Heart right ventricle (tissue), 16 donors: ENCODE measurements around the gene PCNX4. TPM values are rescaled to one million over a fixed set of nuclear protein-coding genes. Genes with fewer than 3 reads are reported as not detected.

ENCODE experiments used
- ATAC-seq, 8 donors: fragments of 200-7000 bp; cut with Tn5 transposase; one replicate each; pipeline ENCODE4 v1.9.1; 2020; ENCODE audit warnings: mild to moderate bottlenecking in 8 of 8, moderate library complexity in 8 of 8, moderate number of reproducible peaks in 1 of 8
- DNase-seq, 2 donors: peaks; one replicate each; pipeline ENCODE4 v3.0.0-alpha.2; 2020
- H3K27ac ChIP-seq, 10 donors: fragments of 200-600 bp; sonication (generic) in 2 of 10; one replicate each; pipeline versions ENCODE4 v1.5.0 to v1.8.0; 2020 to 2022; ENCODE audit warnings: mild to moderate bottlenecking in 3 of 10
- H3K27me3 ChIP-seq, 7 donors: fragments of 200-600 bp; one replicate each; pipeline ENCODE4 v1.8.0; 2021 to 2022; ENCODE audit warnings: mild to moderate bottlenecking in 2 of 7
- H3K36me3 ChIP-seq, 9 donors: fragments of 200-600 bp; sonication (generic) in 1 of 9; one replicate each; pipeline versions ENCODE4 v1.5.0 to v1.8.0; 2020 to 2022; ENCODE audit warnings: mild to moderate bottlenecking in 2 of 9
- H3K4me1 ChIP-seq, 9 donors: fragments of 200-600 bp; sonication (generic) in 1 of 9; one replicate each; pipeline versions ENCODE4 v1.5.0 to v1.8.0; 2020 to 2022; ENCODE audit warnings: mild to moderate bottlenecking in 4 of 9
- H3K4me3 ChIP-seq, 10 donors: fragments of 200-600 bp; sonication (generic) in 2 of 10; one replicate each; pipeline versions ENCODE4 v1.5.0 to v1.8.0; 2020 to 2022; ENCODE audit warnings: mild to moderate bottlenecking in 7 of 10, moderate library complexity in 2 of 10
- H3K9me3 ChIP-seq, 11 donors: fragments of 200-600 bp in 10 of 11; sonication (generic) in 2 of 11; one replicate each; pipeline versions ENCODE4 v1.5.0 to v1.8.0; 2013 to 2022; ENCODE audit warnings: mild to moderate bottlenecking in 2 of 11, control low read depth in 1 of 11, moderate library complexity in 1 of 11
- CTCF ChIP-seq, 9 donors: fragments of 200-600 bp; sonication (generic) in 2 of 9; IDR thresholded peaks; one replicate each; pipeline versions ENCODE4 v1.5.0 to v1.8.0; 2021 to 2022; ENCODE audit warnings: antibody characterized with exemption in 9 of 9, mild to moderate bottlenecking in 5 of 9, moderate library complexity in 1 of 9
- WGBS, 2 donors: extraction: QIAGEN DNeasy Blood & Tissue Kit; methylation state at CpG; one replicate each; pipeline ENCODE4 v1.1.7; 2013; ENCODE audit warnings: inconsistent platforms in 1 of 2; 5-methylcytosine and 5-hydroxymethylcytosine counted together
- intact Hi-C, 10 donors: fragments of 100-400 bp; cut with DNase I; formaldehyde crosslinking; loops; one replicate each; pipeline versions ENCODE4 v1.11.1 to v1.14.2; 2022
- polyA plus RNA-seq, 2 donors: library from polyadenylated mRNA; stranded (reverse); fragments of 200-250 nt; gene quantifications; one replicate each; pipeline ENCODE4 v1.2.3, GENCODE V29; 2013
- total RNA-seq, 10 donors: library from RNA; stranded (reverse); fragmentation: NEBNext Ultra II Directional in 3 of 10; extraction: Animal tissue kit (Norgen Biotek cat#: 25700) in 3 of 10; gene quantifications; one replicate each; pipeline versions ENCODE4 v1.2.1 to v1.2.4, GENCODE V29; 2021 to 2023
- donor health status: Arrhythmogenic right ventricular cardiomyopathy.
- donor health status: ischemic (EF 13 %, LVEDD 7.1; RV severe dilation, severe dysfunction).
- donor health status: healthy with polysubstance abuse.
- donor health status: DM: no; HTN: yes; CAD: no.
- donor health status: DM: no; HTN: no; CAD: no.
- donor health status: ischemic (EF 25% LVEDD 6.9; RV normal size, moderate dysfunction).
- donor health status: ischemic (EF 25% LVEDD 5.7; RV mildly dilated, moderate dysfunction).
- donor health status: healthy.
- donor health status: DM: yes; HTN: yes; CAD: no.
- donor health status: Ischemic cardiomyopathy.
- donor health status: ischemic (EF 35%, LVEDD 5.7; RV mildly dilated, moderate dysfunction).
- donor health status: nonischemic (EF 11% LVEDD 7.7; RV severe dilation, severe dysfunction).
- donor health status: DM: yes; HTN: yes; CAD: no.
- donor health status: PGD.
- donor health status: ischemic (EF 29% LVEDD 5.4; RV normal size, mild dysfunction).
- donor health status: nonischemic (EF 23%, LVEDD 6.1; RV moderate dilation, normal function).

PCNX4 gene
- total and polyA plus RNA-seq, 12 donors: 10.9 to 56.7 (median 31.2) TPM

GRCh38 chr14:60175255-60175902 is 83.7 kb downstream of the PCNX4 start:
- Histone ChIP-seq H3K4me3 (no peak overlapping the region), H3K27me3 (no peaks in the 10 kb centered on the region), H3K4me1 (no peaks in the 10 kb centered on the region), H3K27ac (no peak overlapping the region), H3K36me3 (no peaks in the 10 kb centered on the region), H3K9me3 (peaks cover 0 to 19% (median 0%) of the 10 kb centered on the region in 11 donors)
- DNase-seq: no peak
- no peak for TF ChIP-seq CTCF (IDR thresholded peaks at IDR 0.05)
- ATAC-seq: no peak
- WGBS, 2 donors: 69 to 87% methylated on average over 2 of the region's 2 CpGs
- intact Hi-C loops: loop anchor here in 1 of 10 donors (5.0 kb wide), 1 partner anchor 108 kb away; no protein-coding TSS in a partner anchor

- H3K27ac ChIP-seq: no peak overlapping the region
- ATAC-seq: no peak
- DNase-seq: no peak
- no peaks in the 10 kb centered on the region for H3K4me1 ChIP-seq
- intact Hi-C loops: loop anchor here in 1 of 10 donors (5.0 kb wide), 1 partner anchor 111 kb away; no protein-coding TSS in a partner anchor
- H3K27me3 ChIP-seq: no peaks in the 10 kb centered on the region
- no peak overlapping the region for H3K4me3 ChIP-seq
- no peaks in the 10 kb centered on the region for H3K36me3 ChIP-seq
- 88 to 94% methylated on average over 1 of the region's 1 CpG for WGBS, 2 donors
- no peak for TF ChIP-seq CTCF (IDR thresholded peaks at IDR 0.05)
- peaks cover 0 to 24% (median 0%) of the 10 kb centered on the region in 11 donors for H3K9me3 ChIP-seq
Observed at GRCh38 chr14:60178164-60178563, 86.4 kb downstream of the PCNX4 start.

GRCh38 chr14:60178820-60179219 is 87.1 kb downstream of the PCNX4 start:
- 93 to 100% methylated on average over 1 of the region's 1 CpG for WGBS, 2 donors
- Histone ChIP-seq H3K36me3 (no peaks in the 10 kb centered on the region), H3K9me3 (peaks cover 0 to 24% (median 0%) of the 10 kb centered on the region in 11 donors), H3K27ac (no peak overlapping the region), H3K4me1 (peaks cover 0 to 5% (median 0%) of the 10 kb centered on the region in 9 donors), H3K27me3 (no peaks in the 10 kb centered on the region), H3K4me3 (no peak overlapping the region)
- DNase-seq (no peak), ATAC-seq (no peak)
- intact Hi-C loops: loop anchor here in 1 of 10 donors (5.0 kb wide), 1 partner anchor 112 kb away; no protein-coding TSS in a partner anchor
- TF ChIP-seq CTCF (IDR thresholded peaks at IDR 0.05): no peak

GRCh38 chr14:60179431-60179869 is 87.7 kb downstream of the PCNX4 start:
- Histone ChIP-seq H3K4me1 (peaks cover 0 to 9% (median 0%) of the 10 kb centered on the region in 9 donors), H3K4me3 (no peak overlapping the region), H3K36me3 (no peaks in the 10 kb centered on the region), H3K9me3 (peaks cover 0 to 24% (median 0%) of the 10 kb centered on the region in 11 donors), H3K27me3 (no peaks in the 10 kb centered on the region), H3K27ac (no peak overlapping the region)
- DNase-seq (no peak), ATAC-seq (peak in 3 of 8 donors; percentile 14 to 44 (median 42))
- intact Hi-C loops: loop anchor here in 1 of 10 donors (5.0 kb wide), 1 partner anchor 112 kb away; no protein-coding TSS in a partner anchor
- no peak for TF ChIP-seq CTCF (IDR thresholded peaks at IDR 0.05)
- WGBS, 2 donors: 67 to 88% methylated on average over 3 of the region's 3 CpGs
